ENCODE results near the gene JAM2. TPM values are rescaled to one million over a fixed set of nuclear protein-coding genes. Genes with fewer than 3 reads are reported as not detected.
"Not testable (repeated sequence)": the region's sequence is repeated elsewhere in the genome, so short reads cannot be mapped to it uniquely, and the experiment has no call there.

The JAM2 gene
- total RNA-seq, 4 donors from 2014 or later = 28.0 to 52.4 (median 46.7) TPM

GRCh38 chr21:25689226-25689625, 50.2 kb downstream of the JAM2 start:
- no peak for DNase-seq (ENCODE audit: extremely low spot score)
- H3K27ac ChIP-seq (replicated peaks in 1 of 4) = peak overlapping the region; percentile 56 to 74 (median 58)
- H3K27me3 ChIP-seq = no peaks in the 10 kb centered on the region
- intact Hi-C loops (cut with DNase I) = loop anchor here (5.0 kb wide), 1 partner anchor 47 kb away; no protein-coding TSS in a partner anchor
- H3K36me3 ChIP-seq = peaks cover 0 to 27% (median 8%) of the 10 kb centered on the region in 4 donors
- TF ChIP-seq CTCF (IDR thresholded peaks at IDR 0.05) (no peak), POLR2AphosphoS5 (IDR thresholded peaks at IDR 0.05) (no peak), EP300 (IDR thresholded peaks at IDR 0.05) (no peak), POLR2A (IDR thresholded peaks at IDR 0.05; ENCODE audit: low read depth) (no peak)
- WGBS = 79% methylated on average over 1 of the region's 1 CpG
- no peak overlapping the region for H3K4me3 ChIP-seq
- peaks cover 15 to 50% (median 45%) of the 10 kb centered on the region in 4 donors for H3K4me1 ChIP-seq
- no peaks in the 10 kb centered on the region for H3K9me3 ChIP-seq

GRCh38 chr21:25691976-25692375, 52.9 kb downstream of the JAM2 start:
- no peaks in the 10 kb centered on the region for H3K9me3 ChIP-seq
- TF ChIP-seq POLR2AphosphoS5 (IDR thresholded peaks at IDR 0.05) (no peak), POLR2A (IDR thresholded peaks at IDR 0.05; ENCODE audit: low read depth) (no peak), EP300 (IDR thresholded peaks at IDR 0.05) (no peak)
- H3K27ac ChIP-seq (replicated peaks in 1 of 4) = no peak overlapping the region
- WGBS = 60% methylated on average over 3 of the region's 3 CpGs
- H3K27me3 ChIP-seq = no peaks in the 10 kb centered on the region
- H3K4me1 ChIP-seq = peaks cover 10 to 39% (median 33%) of the 10 kb centered on the region in 4 donors
- DNase-seq (ENCODE audit: extremely low spot score) = no peak
- no peak overlapping the region for H3K4me3 ChIP-seq
- intact Hi-C loops (cut with DNase I) = no loop called here
- H3K36me3 ChIP-seq = peaks cover 0 to 51% (median 19%) of the 10 kb centered on the region in 4 donors

- DNase-seq (ENCODE audit: extremely low spot score); H3K27me3 ChIP-seq; H3K9me3 ChIP-seq; intact Hi-C loops (cut with DNase I); H3K4me3 ChIP-seq; H3K27ac ChIP-seq (replicated peaks in 1 of 4); H3K4me1 ChIP-seq: not testable (repeated sequence)
- 98% methylated on average over 23 of the region's 36 CpGs for WGBS
- H3K36me3 ChIP-seq = peaks cover 0 to 78% (median 19%) of the 10 kb centered on the region in 4 donors
Measured at GRCh38 chr21:25695461-25695860, 56.4 kb downstream of the JAM2 start.

GRCh38 chr21:25700741-25701140, 61.7 kb downstream of the JAM2 start:
- peak overlapping the region in 3 of 4 donors; percentile 14 to 30 (median 17) for H3K27ac ChIP-seq (replicated peaks in 1 of 4)
- H3K4me1 ChIP-seq = no peaks in the 10 kb centered on the region
- WGBS = 75% methylated on average over 1 of the region's 1 CpG
- H3K36me3 ChIP-seq = peaks cover 0 to 58% (median 4%) of the 10 kb centered on the region in 4 donors
- no peak overlapping the region for H3K4me3 ChIP-seq
- no peaks in the 10 kb centered on the region for H3K27me3 ChIP-seq
- DNase-seq (ENCODE audit: extremely low spot score) = no peak
- TF ChIP-seq EP300 (IDR thresholded peaks at IDR 0.05) (no peak), POLR2A (IDR thresholded peaks at IDR 0.05; ENCODE audit: low read depth) (no peak), CTCF (IDR thresholded peaks at IDR 0.05) (no peak), POLR2AphosphoS5 (IDR thresholded peaks at IDR 0.05) (no peak)
- intact Hi-C loops (cut with DNase I) = no loop called here
- H3K9me3 ChIP-seq = no peaks in the 10 kb centered on the region

GRCh38 chr21:25701529-25701928, 62.5 kb downstream of the JAM2 start:
- intact Hi-C loops (cut with DNase I) = no loop called here
- Histone ChIP-seq H3K4me3 (no peak overlapping the region), H3K9me3 (no peaks in the 10 kb centered on the region), H3K36me3 (peaks cover 5 to 59% (median 8%) of the 10 kb centered on the region in 4 donors), H3K27me3 (no peaks in the 10 kb centered on the region), H3K27ac (replicated peaks in 1 of 4) (peak overlapping the region in 3 of 4 donors; percentile 17 to 31 (median 30)), H3K4me1 (no peaks in the 10 kb centered on the region)
- DNase-seq (ENCODE audit: extremely low spot score) = no peak
- WGBS = 69% methylated on average over 4 of the region's 4 CpGs
- TF ChIP-seq POLR2AphosphoS5 (IDR thresholded peaks at IDR 0.05) = no peak
- TF ChIP-seq CTCF (IDR thresholded peaks at IDR 0.05) = no peak
- TF ChIP-seq POLR2A (IDR thresholded peaks at IDR 0.05; ENCODE audit: low read depth) = no peak
- TF ChIP-seq EP300 (IDR thresholded peaks at IDR 0.05) = no peak

Data from esophagus muscularis mucosa (tissue), 4 donors.